Left lung (tissue), 10 donors: ENCODE data around the gene NFKBIE. TPM values are rescaled to one million over a fixed set of nuclear protein-coding genes. Genes with fewer than 3 reads are reported as not detected.

Experiments
- ATAC-seq: fragments of 200-7000 bp; cut with Tn5 transposase; one replicate; pipeline ENCODE4 v1.9.1; 2020; ENCODE audit warnings: moderate library complexity
- DNase-seq, 4 donors: peaks; one replicate each; pipeline ENCODE4 v3.0.0-alpha.2; 2013 to 2020
- H3K27ac ChIP-seq, 2 donors: fragments of 200-600 bp; sonication (generic) in 1 of 2; one replicate each; pipeline versions ENCODE4 v1.5.0 to v1.8.0; 2020 to 2021
- H3K27me3 ChIP-seq, 2 donors: fragments of 200-600 bp; sonication (generic) in 1 of 2; one replicate each; pipeline versions ENCODE4 v1.5.0 to v1.8.0; 2020 to 2021
- H3K36me3 ChIP-seq, 2 donors: fragments of 200-600 bp; sonication (generic) in 1 of 2; one replicate each; pipeline versions ENCODE4 v1.5.0 to v1.8.0; 2020 to 2021
- H3K4me1 ChIP-seq, 2 donors: fragments of 200-600 bp; one replicate each; pipeline ENCODE4 v1.8.0; 2021
- H3K4me3 ChIP-seq, 2 donors: fragments of 200-600 bp; sonication (generic) in 1 of 2; one replicate each; pipeline versions ENCODE4 v1.5.0 to v1.8.0; 2020 to 2021; ENCODE audit warnings: mild to moderate bottlenecking in 1 of 2
- H3K9me3 ChIP-seq, 2 donors: fragments of 200-600 bp; sonication (generic) in 1 of 2; one replicate each; pipeline versions ENCODE4 v1.5.0 to v1.8.0; 2020 to 2021
- CTCF ChIP-seq, 2 donors: fragments of 200-600 bp; sonication (generic) in 1 of 2; IDR thresholded peaks; one replicate each; pipeline versions ENCODE4 v1.5.0 to v1.8.0; 2021; ENCODE audit warnings: antibody characterized with exemption in 2 of 2
- intact Hi-C, 2 donors: fragments of 100-400 bp; cut with DNase I; formaldehyde crosslinking; loops; one replicate each; pipeline versions ENCODE4 v1.11.2 to v1.14.2; 2022
- polyA plus RNA-seq, 6 donors: library from polyadenylated mRNA; unstranded; fragments of 120-200 nt; gene quantifications; one replicate each; pipeline ENCODE4 v1.2.1, GENCODE V29; 2013; ENCODE audit not compliant: insufficient read length in 6 of 6
- total RNA-seq, 2 donors: library from RNA; stranded (reverse); fragmentation: NEBNext Ultra II Directional; extraction: Animal tissue kit (Norgen Biotek cat#: 25700); gene quantifications; one replicate each; pipeline ENCODE4 v1.2.1, GENCODE V29; 2021
- donor health status: DM: no; HTN: yes; CAD: no.
- donor health status: DM: no; HTN: no; CAD: no.

Gene NFKBIE
- total and polyA plus RNA-seq, 8 donors, result 7.5 to 19.3 (median 8.9) TPM

DNA sequence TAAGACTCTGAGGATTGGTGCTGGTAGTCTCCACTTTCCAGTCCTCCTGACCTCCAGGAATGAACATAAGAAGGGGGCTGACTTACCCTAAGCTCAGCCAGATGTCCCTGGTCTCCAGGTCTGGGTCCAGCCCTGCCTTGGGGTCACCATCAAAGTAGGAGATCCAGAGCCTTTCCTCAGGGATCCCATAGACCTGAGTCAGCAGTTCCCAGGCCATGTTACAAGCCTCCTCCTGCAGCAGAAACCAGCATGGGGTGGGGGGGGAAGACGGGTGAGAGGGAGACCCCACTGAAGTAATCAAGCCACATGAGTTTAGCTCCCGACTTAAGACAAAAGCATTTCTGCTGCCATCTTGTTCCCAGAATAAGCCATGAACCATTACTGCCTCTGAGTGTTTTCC lies 46.0 kb upstream of the NFKBIE start:
- TF ChIP-seq CTCF (IDR thresholded peaks at IDR 0.05), result no peak
- no peak overlapping the region for H3K4me3 ChIP-seq
- H3K4me1 ChIP-seq, result peaks cover 8 to 22% of the 10 kb centered on the region in 2 donors
- DNase-seq (no peak), ATAC-seq (no peak)
- H3K27me3 ChIP-seq, result no peaks in the 10 kb centered on the region
- intact Hi-C loops, result no loop called here
- H3K9me3 ChIP-seq, result no peaks in the 10 kb centered on the region
- H3K36me3 ChIP-seq, result peaks cover 0 to 55% of the 10 kb centered on the region in 2 donors
- H3K27ac ChIP-seq, result no peak overlapping the region

GRCh38 chr6:44310241-44310640 lies 44.9 kb upstream of the NFKBIE start:
- DNase-seq, result no peak

GRCh38 chr6:44309631-44310030 lies 44.3 kb upstream of the NFKBIE start:
- H3K4me3 ChIP-seq, result no peak overlapping the region
- ATAC-seq (no peak), DNase-seq (no peak)
- no peaks in the 10 kb centered on the region for H3K9me3 ChIP-seq
- H3K36me3 ChIP-seq, result peaks cover 0 to 71% of the 10 kb centered on the region in 2 donors
- H3K27me3 ChIP-seq, result no peaks in the 10 kb centered on the region
- TF ChIP-seq CTCF (IDR thresholded peaks at IDR 0.05), result no peak
- H3K4me1 ChIP-seq, result peaks cover 8 to 14% of the 10 kb centered on the region in 2 donors
- H3K27ac ChIP-seq, result no peak overlapping the region
- intact Hi-C loops, result no loop called here

More at GRCh38 chr6:44310241-44310640, 44.9 kb upstream of the NFKBIE start:
- Histone ChIP-seq H3K9me3 (no peaks in the 10 kb centered on the region), H3K36me3 (peaks cover 0 to 65% of the 10 kb centered on the region in 2 donors), H3K27ac (no peak overlapping the region), H3K27me3 (no peaks in the 10 kb centered on the region), H3K4me3 (no peak overlapping the region), H3K4me1 (peaks cover 8 to 14% of the 10 kb centered on the region in 2 donors)
- no peak for TF ChIP-seq CTCF (IDR thresholded peaks at IDR 0.05)
- intact Hi-C loops, result no loop called here
- ATAC-seq, result no peak

DNA sequence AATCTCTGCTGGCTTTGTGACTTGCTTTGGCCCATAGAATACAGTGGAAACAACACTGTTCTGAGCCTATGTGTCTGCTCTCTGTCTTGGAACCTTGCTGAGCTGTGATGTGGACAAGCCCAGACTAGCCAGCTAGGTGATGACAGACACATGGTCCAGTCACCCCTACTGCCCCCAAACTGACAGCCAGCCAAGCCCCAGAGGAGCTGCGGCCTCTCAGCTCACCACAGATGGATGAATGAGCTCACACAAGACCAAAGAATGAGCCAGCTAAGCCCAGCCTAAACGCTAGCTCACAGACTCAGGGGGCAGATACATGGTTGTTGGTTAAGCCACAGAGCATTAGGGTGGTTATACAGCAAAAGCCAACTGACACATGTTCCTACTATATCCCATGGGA lies 43.7 kb upstream of the NFKBIE start:
- peaks cover 0 to 77% of the 10 kb centered on the region in 2 donors for H3K36me3 ChIP-seq
- no peak for TF ChIP-seq CTCF (IDR thresholded peaks at IDR 0.05)
- H3K27me3 ChIP-seq, result no peaks in the 10 kb centered on the region
- intact Hi-C loops, result no loop called here
- ATAC-seq, result no peak
- H3K27ac ChIP-seq, result no peak overlapping the region
- H3K4me1 ChIP-seq, result peaks cover 8 to 14% of the 10 kb centered on the region in 2 donors
- no peak for DNase-seq
- H3K9me3 ChIP-seq, result no peaks in the 10 kb centered on the region
- H3K4me3 ChIP-seq, result no peak overlapping the region

DNA sequence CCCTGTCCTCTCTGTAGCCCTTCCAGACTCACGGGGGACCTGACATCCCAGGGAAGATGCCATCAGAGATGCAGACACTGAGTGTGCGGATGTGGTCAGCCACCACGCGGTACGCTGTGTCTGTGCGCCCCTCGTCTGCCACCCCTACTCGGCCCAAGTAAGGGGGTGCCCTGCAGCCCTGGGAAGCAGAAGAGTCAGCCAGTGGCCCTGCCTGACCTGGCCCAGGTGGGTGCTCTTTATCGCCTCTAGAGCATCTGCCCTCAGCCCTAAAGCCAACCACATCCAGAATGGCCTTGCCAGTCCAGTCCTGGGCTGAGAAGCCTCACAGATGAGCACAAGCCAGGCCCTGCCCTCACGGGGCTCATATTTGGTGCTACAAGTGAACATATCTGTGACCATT lies 41.9 kb upstream of the NFKBIE start:
- H3K9me3 ChIP-seq, result no peaks in the 10 kb centered on the region
- no peaks in the 10 kb centered on the region for H3K27me3 ChIP-seq
- H3K36me3 ChIP-seq, result peaks cover 0 to 95% of the 10 kb centered on the region in 2 donors
- no peak overlapping the region for H3K4me3 ChIP-seq
- ATAC-seq, result no peak
- peaks cover 4 to 8% of the 10 kb centered on the region in 2 donors for H3K4me1 ChIP-seq
- intact Hi-C loops, result no loop called here
- no peak for TF ChIP-seq CTCF (IDR thresholded peaks at IDR 0.05)
- no peak overlapping the region for H3K27ac ChIP-seq
- DNase-seq, result no peak
